Astrocyte (in vitro differentiated cells and primary cell): Measurements from ENCODE around the gene SLC9B1.

Source experiments
- EZH2 ChIP-seq: IDR thresholded peaks from 2 replicates; pipeline ENCODE4 v1.6.1; 2012; ENCODE audit warnings: mild to moderate bottlenecking, low read length, inconsistent platforms; ENCODE audit not compliant: insufficient read depth
- TF ChIP-seq, protein P1 (sequence below): IDR thresholded peaks from 2 replicates; pipeline ENCODE4 v1.5.1; 2011; ENCODE audit warnings: low read depth, mild to moderate bottlenecking, inconsistent platforms, low read length, moderate library complexity; ENCODE audit not compliant: insufficient read depth

DNA sequence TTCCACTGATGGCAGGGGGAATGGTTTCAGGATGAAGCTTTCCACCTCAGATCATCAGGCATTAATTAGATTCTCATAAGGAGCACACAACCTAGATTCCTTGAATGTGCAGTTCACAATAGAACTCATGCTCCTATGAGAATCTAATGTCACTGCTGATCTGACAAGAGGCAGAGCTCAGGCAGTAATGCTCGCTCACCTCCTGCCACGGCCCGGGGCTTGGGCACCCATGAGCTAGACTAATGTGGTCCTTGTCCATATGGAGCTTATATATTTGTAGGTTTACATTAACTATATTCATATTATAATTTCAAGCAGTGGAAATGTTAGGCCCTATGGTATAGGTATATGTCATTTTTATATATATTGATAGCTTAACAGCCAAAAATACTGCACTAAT is 32.6 kb upstream of the SLC9B1 start:
- TF ChIP-seq, protein P1, sequence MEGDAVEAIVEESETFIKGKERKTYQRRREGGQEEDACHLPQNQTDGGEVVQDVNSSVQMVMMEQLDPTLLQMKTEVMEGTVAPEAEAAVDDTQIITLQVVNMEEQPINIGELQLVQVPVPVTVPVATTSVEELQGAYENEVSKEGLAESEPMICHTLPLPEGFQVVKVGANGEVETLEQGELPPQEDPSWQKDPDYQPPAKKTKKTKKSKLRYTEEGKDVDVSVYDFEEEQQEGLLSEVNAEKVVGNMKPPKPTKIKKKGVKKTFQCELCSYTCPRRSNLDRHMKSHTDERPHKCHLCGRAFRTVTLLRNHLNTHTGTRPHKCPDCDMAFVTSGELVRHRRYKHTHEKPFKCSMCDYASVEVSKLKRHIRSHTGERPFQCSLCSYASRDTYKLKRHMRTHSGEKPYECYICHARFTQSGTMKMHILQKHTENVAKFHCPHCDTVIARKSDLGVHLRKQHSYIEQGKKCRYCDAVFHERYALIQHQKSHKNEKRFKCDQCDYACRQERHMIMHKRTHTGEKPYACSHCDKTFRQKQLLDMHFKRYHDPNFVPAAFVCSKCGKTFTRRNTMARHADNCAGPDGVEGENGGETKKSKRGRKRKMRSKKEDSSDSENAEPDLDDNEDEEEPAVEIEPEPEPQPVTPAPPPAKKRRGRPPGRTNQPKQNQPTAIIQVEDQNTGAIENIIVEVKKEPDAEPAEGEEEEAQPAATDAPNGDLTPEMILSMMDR = no peak
- TF ChIP-seq EZH2 = no peak
